Measurements from ENCODE around the gene ZAP70.

DNA sequence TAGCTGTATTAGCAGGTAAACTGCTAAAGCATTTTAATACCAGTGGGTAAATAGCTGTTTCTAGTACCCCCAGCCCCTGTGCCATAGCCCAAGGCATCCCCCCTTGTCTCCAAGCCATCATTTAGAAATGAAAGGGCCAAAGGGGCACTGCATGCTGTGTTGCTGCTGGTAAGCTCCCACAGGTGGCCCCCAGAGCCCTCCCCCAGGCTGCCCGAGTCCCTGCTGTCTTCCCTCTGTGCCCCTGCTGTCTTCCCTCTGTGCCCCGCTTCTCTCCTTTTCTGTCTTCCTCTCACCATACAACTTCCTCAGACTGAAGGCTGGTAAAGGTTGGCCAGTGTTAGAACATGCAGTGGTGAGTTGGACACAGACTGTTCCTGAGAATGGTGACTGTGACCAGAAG is 42.1 kb downstream of the ZAP70 start:
- TF ChIP-seq, protein P1, sequence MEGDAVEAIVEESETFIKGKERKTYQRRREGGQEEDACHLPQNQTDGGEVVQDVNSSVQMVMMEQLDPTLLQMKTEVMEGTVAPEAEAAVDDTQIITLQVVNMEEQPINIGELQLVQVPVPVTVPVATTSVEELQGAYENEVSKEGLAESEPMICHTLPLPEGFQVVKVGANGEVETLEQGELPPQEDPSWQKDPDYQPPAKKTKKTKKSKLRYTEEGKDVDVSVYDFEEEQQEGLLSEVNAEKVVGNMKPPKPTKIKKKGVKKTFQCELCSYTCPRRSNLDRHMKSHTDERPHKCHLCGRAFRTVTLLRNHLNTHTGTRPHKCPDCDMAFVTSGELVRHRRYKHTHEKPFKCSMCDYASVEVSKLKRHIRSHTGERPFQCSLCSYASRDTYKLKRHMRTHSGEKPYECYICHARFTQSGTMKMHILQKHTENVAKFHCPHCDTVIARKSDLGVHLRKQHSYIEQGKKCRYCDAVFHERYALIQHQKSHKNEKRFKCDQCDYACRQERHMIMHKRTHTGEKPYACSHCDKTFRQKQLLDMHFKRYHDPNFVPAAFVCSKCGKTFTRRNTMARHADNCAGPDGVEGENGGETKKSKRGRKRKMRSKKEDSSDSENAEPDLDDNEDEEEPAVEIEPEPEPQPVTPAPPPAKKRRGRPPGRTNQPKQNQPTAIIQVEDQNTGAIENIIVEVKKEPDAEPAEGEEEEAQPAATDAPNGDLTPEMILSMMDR (IDR thresholded peaks at IDR 0.05): no peak
- TF ChIP-seq EP300 (IDR thresholded peaks at IDR 0.05): no peak

Data from gastroesophageal sphincter (tissue), 3 donors.